HTR-8/SVneo (cell line): ENCODE measurements around the gene SCGN.

Experiments
- DNase-seq: peaks from one replicate; pipeline ENCODE4 v3.0.0; 2011; ENCODE audit warnings: low spot score, mixed read lengths; ENCODE audit not compliant: insufficient read length
- FAIRE-seq: peaks from 2 replicates; lab custom pipeline; 2011; peaks lifted over from hg19 to GRCh38; lab: Jason Lieb, UNC

Gene SCGN

GRCh38 chr6:25652007-25652515 lies at the start of gene SCGN:
SCGN (plus strand) TSS chr6:25652215; CDS start chr6:25652404, 189 bp downstream.
- FAIRE-seq: no peak
- DNase-seq: peak; percentile 52

GRCh38 chr6:25602674-25602982 lies 49.4 kb upstream of the SCGN start:
- no peak for FAIRE-seq
- no peak for DNase-seq

- no peak for FAIRE-seq
- DNase-seq: no peak
Observed at GRCh38 chr6:25603251-25603650, 48.8 kb upstream of the SCGN start.

DNA sequence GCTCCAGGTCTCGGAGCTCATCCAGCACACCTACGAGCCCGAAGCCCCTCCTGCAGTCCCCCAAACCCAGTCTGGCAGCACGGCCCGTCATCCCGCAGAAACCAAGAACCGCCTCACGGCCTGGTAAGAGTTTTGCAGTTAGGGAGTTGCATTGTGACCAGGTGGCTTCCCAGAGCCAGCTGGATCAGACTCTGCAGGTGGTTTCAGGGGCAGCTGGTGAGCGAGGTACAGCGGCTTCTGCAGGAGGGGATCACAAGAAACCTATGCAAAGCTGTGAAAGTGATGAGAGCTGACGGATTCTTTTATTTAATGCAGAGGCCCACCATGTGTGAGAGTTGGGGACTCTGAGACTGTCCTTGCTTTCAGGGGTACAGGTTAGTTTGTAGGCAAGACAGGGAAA lies 45.9 kb upstream of the SCGN start:
- no peak for FAIRE-seq

DNA sequence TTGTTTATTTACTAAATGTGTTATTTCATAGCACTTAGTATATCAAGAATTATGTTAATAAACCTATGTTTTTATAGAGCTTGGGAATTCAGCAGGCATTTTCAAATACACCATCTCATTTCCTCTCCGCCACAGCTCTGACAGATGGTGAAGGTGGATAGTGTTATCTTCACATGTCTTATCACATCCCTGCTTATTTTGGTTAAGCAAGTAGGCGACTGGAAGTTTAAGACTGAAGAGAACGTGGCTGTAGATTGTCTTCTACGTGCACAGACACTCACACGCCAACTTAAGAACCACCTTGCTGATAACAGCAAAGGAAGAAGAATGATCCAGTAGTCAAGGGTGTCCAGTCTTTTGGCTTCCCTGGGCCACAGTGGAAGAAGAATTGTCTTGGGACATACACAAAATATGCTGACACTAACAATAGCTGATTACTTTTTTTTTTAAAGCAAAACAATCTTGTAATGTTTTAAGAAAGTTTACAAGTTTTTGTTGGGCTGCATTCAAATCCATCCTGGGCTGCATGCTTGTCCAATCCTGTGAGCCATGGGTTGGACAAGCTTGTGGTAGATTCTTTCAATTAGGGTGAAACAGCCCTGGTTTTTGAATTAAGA lies 43.3 kb upstream of the SCGN start:
- DNase-seq: no peak
- no peak for FAIRE-seq

More for the DNA sequence above, 45.9 kb upstream of the SCGN start:
- DNase-seq: no peak

GRCh38 chr6:25612666-25613065 lies 39.3 kb upstream of the SCGN start:
- DNase-seq (no peak), FAIRE-seq (no peak)

- FAIRE-seq: no peak
- DNase-seq: no peak
Observed at GRCh38 chr6:25613415-25613814, 38.6 kb upstream of the SCGN start.

- DNase-seq (no peak), FAIRE-seq (no peak)
Observed at GRCh38 chr6:25614052-25614451, 38.0 kb upstream of the SCGN start.

DNA sequence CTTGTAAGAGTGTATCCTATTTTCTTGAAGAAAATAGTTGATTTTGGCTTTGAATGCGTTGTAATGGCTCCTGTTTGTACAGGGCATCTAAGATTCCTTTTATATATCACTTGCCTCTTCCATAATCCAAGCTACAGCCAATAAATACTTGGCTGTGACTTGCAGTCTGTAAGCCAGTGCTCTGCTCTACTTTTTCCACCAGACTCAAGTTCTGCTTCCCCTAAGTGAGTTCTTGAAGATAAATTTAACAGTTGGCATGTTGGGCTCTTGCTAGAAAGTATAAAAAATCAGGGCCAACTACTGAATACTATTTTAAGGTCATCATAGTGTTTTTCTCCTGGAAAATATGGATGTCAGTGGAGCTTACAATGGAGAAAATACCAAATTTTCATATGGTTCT lies 36.5 kb upstream of the SCGN start:
- no peak for FAIRE-seq
- DNase-seq: no peak

- no peak for DNase-seq
- no peak for FAIRE-seq
Observed at GRCh38 chr6:25617997-25618396, 34.0 kb upstream of the SCGN start.

- FAIRE-seq (no peak), DNase-seq (no peak)
Observed at GRCh38 chr6:25619217-25619616, 32.8 kb upstream of the SCGN start.

GRCh38 chr6:25620391-25620790 lies 31.6 kb upstream of the SCGN start:
- FAIRE-seq (no peak), DNase-seq (no peak)

DNA sequence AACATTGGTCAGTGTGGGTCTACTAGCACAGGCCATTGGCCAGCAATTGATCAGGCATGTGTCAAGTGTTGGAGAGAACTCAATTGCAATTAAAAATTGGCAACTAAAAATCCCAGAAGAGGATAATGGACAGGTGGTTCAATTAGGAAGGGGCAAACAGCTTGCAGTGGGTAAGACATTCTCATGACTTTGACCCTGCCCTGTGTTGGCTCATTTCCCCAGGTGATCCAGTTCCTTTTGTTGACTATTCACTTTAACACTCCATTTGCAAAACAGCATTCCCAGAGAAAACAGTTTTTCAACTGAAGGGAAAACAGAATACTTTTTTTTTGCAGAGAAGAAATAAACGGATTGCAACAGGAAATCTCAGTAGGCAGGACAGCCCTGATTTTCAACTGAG lies 28.9 kb upstream of the SCGN start:
- FAIRE-seq (no peak), DNase-seq (no peak)

DNA sequence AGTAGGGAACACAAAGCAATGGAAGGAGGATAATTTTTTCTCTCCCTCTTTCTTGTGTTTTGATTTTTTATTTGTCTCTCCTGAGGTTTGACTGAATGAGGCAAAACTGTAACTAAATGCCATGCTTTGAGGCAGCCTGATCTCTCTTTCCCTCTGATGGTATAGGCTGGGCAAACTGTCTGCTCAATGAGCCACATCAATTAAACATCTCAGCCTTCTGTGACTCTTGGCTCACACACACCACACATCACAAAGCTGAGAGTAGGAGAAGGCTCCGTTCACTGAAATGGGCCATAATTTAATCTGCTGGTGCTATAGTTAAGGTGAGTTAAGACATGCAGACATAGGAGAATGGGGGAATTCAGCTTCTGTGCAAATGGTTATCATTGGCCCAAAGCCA lies 28.1 kb upstream of the SCGN start:
- no peak for FAIRE-seq

DNA sequence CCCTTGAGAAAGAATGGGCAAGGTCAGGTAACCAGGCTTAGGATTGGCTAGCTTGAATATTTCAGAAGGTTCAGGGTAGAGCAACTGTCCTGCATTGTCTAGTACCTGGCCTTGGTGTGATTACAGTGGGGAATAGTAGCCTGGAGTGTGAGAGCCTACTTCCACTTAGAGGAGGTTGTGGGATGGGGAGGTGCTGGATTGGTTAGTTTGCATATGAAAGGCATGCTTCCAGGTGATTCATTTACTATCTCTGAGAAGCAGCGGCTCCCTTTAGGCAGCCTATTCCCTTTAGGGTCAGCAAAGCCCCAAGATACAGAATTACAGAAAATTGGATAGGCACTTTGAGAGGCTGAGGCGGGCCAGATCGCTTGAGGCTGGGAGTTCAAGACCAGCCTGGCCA lies 25.0 kb upstream of the SCGN start:
- FAIRE-seq (no peak), DNase-seq (no peak)

More for the DNA sequence above, 28.1 kb upstream of the SCGN start:
- DNase-seq: no peak

GRCh38 chr6:25628471-25629197 lies 23.4 kb upstream of the SCGN start:
- DNase-seq (no peak), FAIRE-seq (no peak)

GRCh38 chr6:25629198-25629576 lies 22.8 kb upstream of the SCGN start:
- DNase-seq (no peak), FAIRE-seq (no peak)

DNA sequence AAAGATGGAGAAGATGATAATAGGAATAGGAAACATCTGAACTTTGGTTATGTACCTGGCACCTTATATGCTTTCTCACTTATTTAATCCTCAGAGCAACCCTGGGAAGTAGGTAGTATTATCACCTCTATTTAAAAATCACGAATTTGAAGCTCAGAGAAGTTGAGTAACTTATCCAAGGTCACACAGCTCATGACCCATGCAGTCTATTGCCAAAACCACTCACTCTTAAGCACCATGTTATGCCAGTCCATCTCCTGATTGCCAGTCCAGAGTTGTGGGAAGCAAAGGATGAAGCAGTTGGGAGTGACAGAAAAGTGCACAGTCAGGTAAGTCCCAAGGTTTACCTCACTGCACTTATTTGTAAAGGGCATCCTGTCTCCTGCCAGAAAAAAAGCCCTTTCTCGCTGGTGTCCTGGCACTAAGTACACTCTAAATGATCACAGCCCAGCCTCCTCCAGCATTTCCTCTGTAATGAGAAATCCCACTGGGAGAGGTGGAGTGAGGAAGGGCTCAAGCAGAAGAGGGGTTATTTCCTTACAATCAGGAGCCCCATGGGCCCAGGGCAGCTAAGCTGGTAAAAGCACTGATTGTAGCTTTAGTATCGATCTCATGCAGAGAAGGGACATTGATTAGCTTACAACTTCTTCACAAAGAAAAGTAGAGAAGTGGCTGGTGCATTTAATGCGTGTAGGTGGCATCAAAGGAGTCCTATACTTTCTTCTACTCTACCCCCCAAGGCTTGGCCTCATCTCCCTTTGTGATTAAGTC lies 21.3 kb upstream of the SCGN start:
- DNase-seq (no peak), FAIRE-seq (no peak)

DNA sequence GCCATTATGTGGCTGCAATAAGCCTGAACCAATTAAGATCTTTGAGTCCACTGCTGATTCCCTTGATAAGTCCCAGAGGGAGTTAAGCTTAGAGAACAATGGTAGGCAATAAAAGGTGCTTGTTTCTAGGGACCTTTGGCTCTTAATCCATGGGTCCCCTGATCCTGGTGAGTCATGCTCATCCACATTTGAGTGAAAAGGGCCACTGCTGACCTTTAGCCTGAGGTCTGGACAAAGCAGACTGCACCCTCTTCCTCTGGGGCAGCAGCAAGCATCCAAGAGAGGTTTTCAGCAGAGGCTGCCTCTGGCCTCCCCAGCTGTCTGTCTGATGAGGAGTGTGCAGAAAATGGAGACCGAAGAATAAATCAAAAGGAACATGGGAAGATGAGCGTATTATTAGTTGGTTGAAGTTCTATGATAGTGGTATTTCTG lies 16.1 kb upstream of the SCGN start:
- FAIRE-seq (no peak), DNase-seq (no peak)

DNA sequence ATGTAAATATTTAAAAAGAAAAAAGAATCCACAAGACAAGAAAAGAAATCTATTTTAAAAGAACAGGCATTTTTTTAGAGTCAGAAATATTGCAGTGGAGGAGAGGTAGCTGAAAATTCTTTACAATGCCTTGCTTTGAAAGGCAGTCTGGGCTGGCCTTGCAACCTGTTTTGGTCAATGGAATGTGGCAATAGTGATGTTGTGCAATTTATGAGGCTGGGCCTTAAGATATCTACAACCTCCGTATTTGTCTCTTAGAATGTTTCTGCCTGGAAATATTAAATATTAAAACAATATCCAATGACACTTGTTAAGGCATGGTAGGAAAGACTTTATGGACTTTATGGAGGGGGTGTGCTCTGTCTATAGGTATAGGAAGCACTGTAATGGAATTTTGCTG lies 14.8 kb upstream of the SCGN start:
- no peak for DNase-seq
- FAIRE-seq: no peak

DNA sequence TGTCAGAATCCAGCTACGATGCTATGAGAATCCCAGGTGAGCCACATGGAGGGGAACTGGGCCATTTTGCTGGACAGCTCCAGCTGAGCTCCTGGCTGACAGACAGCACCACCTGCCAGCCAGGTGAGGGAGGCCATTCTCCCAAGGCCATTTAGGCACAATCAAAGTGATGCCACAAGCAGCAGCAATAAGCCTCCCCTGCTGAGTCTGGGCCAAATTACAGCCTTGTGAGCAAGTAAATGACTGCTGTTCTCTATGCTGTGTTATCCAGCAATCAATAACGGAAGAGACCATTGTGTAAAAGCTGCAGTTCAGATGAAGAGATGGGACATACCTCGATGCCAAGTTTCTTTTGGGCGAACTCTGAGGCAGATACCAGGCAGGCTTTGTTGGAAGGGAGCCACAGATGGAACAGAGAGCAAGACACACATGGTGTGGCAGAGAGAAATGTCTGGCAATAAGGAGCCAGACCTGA lies 14.0 kb upstream of the SCGN start:
- no peak for DNase-seq
- no peak for FAIRE-seq
